Neutrophil (primary cell): ENCODE measurements around the gene RAG2.

Experiments
- H3K27ac ChIP-seq: fragments of 200-600 bp; sonication (generic); 2 replicates; pipeline ENCODE4 v1.5.1; 2016; ENCODE audit warnings: mild to moderate bottlenecking, moderate library complexity
- H3K27me3 ChIP-seq: fragments of 200-600 bp; sonication (generic); 2 replicates; pipeline ENCODE4 v1.6.0; 2016; ENCODE audit warnings: mild to moderate bottlenecking
- H3K36me3 ChIP-seq: fragments of 200-600 bp; sonication (generic); 2 replicates; pipeline ENCODE4 v1.5.1; 2017
- H3K4me1 ChIP-seq, 2 experiments: fragments of 200-600 bp in 1 of 2; sonication (generic) in 1 of 2; 1 replicate in 1 of 2; 2 replicates in 1 of 2; pipeline versions ENCODE4 v1.5.1 to v1.6.1; 2013 to 2016; ENCODE audit warnings: low read depth in 1 of 2, low read length in 1 of 2, mild to moderate bottlenecking in 1 of 2, moderate library complexity in 1 of 2; ENCODE audit not compliant: control insufficient read depth in 1 of 2, insufficient read depth in 1 of 2
- H3K4me3 ChIP-seq, 2 experiments: fragments of 200-600 bp in 1 of 2; sonication (generic) in 1 of 2; 1 replicate in 1 of 2; 2 replicates in 1 of 2; pipeline ENCODE4 v1.5.1; 2013 to 2016; ENCODE audit warnings: low read depth in 1 of 2, low read length in 1 of 2, mild to moderate bottlenecking in 1 of 2, moderate library complexity in 1 of 2
- H3K9me3 ChIP-seq: fragments of 200-600 bp; sonication (generic); 2 replicates; pipeline ENCODE4 v1.5.1; 2016
- CTCF ChIP-seq: fragments of 200-600 bp; sonication (generic); IDR thresholded peaks from 2 replicates; pipeline ENCODE4 v1.5.1; 2016; ENCODE audit warnings: antibody characterized with exemption

The RAG2 gene

GRCh38 chr11:36620246-36620645, 22.2 kb upstream of the RAG2 start:
- Histone ChIP-seq H3K27me3 (no peaks in the 10 kb centered on the region), H3K4me3 (no peak overlapping the region), H3K9me3 (no peaks in the 10 kb centered on the region), H3K27ac (no peak overlapping the region), H3K4me1 (no peaks in the 10 kb centered on the region), H3K36me3 (no peaks in the 10 kb centered on the region)
- TF ChIP-seq CTCF = no peak

DNA sequence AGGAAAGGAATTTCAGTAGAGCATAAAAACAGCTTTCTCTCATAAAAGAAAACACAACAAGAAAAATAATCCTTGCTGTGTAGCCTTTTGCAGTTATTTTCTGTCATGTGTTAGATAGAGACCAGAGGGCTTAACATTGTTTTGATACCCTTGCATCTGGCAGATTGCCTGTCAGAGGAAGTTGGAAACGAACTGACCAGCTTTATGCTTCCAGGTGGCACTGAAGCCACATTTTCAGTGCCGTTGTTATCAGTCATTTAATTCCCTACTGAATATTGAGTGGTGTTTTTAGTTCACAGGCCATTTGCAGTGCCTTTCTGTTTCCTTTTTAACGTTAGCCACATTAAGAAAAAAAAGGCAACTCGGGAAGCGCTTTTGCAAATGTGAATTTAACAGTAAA, 21.5 kb upstream of the RAG2 start:
- H3K9me3 ChIP-seq = no peaks in the 10 kb centered on the region
- no peak overlapping the region for H3K4me3 ChIP-seq
- no peak for TF ChIP-seq CTCF
- H3K36me3 ChIP-seq = no peaks in the 10 kb centered on the region
- no peaks in the 10 kb centered on the region for H3K4me1 ChIP-seq
- H3K27ac ChIP-seq = no peak overlapping the region
- no peaks in the 10 kb centered on the region for H3K27me3 ChIP-seq

GRCh38 chr11:36618363-36619047, 20.5 kb upstream of the RAG2 start:
- TF ChIP-seq CTCF = no peak
- Histone ChIP-seq H3K27me3 (no peaks in the 10 kb centered on the region), H3K4me3 (no peak overlapping the region), H3K9me3 (no peaks in the 10 kb centered on the region), H3K4me1 (no peaks in the 10 kb centered on the region), H3K27ac (no peak overlapping the region), H3K36me3 (no peaks in the 10 kb centered on the region)

GRCh38 chr11:36617543-36618362, 19.7 kb upstream of the RAG2 start:
- Histone ChIP-seq H3K4me1 (no peaks in the 10 kb centered on the region), H3K27ac (no peak overlapping the region), H3K9me3 (no peaks in the 10 kb centered on the region), H3K27me3 (no peaks in the 10 kb centered on the region), H3K4me3 (no peak overlapping the region), H3K36me3 (no peaks in the 10 kb centered on the region)
- TF ChIP-seq CTCF = no peak

DNA sequence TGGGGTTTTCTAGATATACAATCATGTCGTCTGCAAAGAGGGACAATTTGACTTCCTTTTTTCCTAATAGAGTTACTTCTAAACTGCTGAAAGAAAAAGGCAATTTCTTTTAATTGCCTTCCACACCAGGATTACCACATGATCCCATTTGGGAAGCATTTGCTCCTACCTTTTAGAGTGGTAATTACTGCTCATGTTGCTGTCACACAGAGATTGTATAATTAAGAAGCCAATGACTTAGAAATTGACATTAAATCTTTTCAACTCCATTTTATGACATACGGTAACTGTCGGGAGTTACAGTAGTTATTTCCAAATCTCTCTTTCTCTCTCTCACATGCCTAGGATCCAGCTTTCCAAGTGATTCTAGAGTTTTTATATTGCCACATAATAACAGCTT, 17.8 kb upstream of the RAG2 start:
- TF ChIP-seq CTCF = no peak
- Histone ChIP-seq H3K4me1 (no peaks in the 10 kb centered on the region), H3K4me3 (no peak overlapping the region), H3K9me3 (no peaks in the 10 kb centered on the region), H3K27ac (no peak overlapping the region), H3K27me3 (no peaks in the 10 kb centered on the region), H3K36me3 (no peaks in the 10 kb centered on the region)
